Stimulated activated effector memory CD8-positive, alpha-beta T cell treated with anti-CD3 and anti-CD28 coated beads, Interleukin-12 subunit alpha, Interleukin-12 subunit beta, amount 100 ng/mL, for 72 hours (primary cell): ENCODE results near the gene ZNF471.
A peak's percentile ranks its signal among the peaks of the same experiment; 100 is the strongest.

ENCODE experiments used
- ATAC-seq: fragments of 150-1000 bp; cut with Tn5 transposase; 2 replicates; pipeline ENCODE4 v1.10.0; 2021
- DNase-seq, 2 donors: peaks; one replicate each; pipeline ENCODE4 v3.0.0; 2021 to 2022; ENCODE audit warnings: low spot score in 2 of 2
- H3K27ac Mint-ChIP-seq: one replicate; pipeline ENCODE4 v1.8.0; 2022; ENCODE audit warnings: mild to moderate bottlenecking, mixed read lengths
- H3K36me3 Mint-ChIP-seq: one replicate; pipeline ENCODE4 v1.8.0; 2022; ENCODE audit warnings: mild to moderate bottlenecking, mixed read lengths
- H3K4me1 Mint-ChIP-seq: one replicate; pipeline ENCODE4 v1.8.0; 2022; ENCODE audit warnings: mixed read lengths
- H3K4me3 Mint-ChIP-seq: one replicate; pipeline ENCODE4 v1.8.0; 2022; ENCODE audit warnings: mild to moderate bottlenecking, mixed read lengths
- H3K9me3 Mint-ChIP-seq: one replicate; pipeline ENCODE4 v1.8.0; 2022; ENCODE audit warnings: mixed read lengths

The ZNF471 gene

GRCh38 chr19:56554272-56554869 is 46.7 kb downstream of the ZNF471 start:
- no peak overlapping the region for H3K4me3 Mint-ChIP-seq
- H3K9me3 Mint-ChIP-seq: peaks cover 28% of the 10 kb centered on the region
- H3K4me1 Mint-ChIP-seq: no peaks in the 10 kb centered on the region
- peaks cover 29% of the 10 kb centered on the region for H3K36me3 Mint-ChIP-seq
- ATAC-seq (no peak), DNase-seq (no peak)
- H3K27ac Mint-ChIP-seq: no peak overlapping the region

GRCh38 chr19:56562766-56563165 is 55.1 kb downstream of the ZNF471 start:
- no peak overlapping the region for H3K4me3 Mint-ChIP-seq
- DNase-seq: no peak
- peaks cover 11% of the 10 kb centered on the region for H3K4me1 Mint-ChIP-seq
- ATAC-seq: no peak
- H3K27ac Mint-ChIP-seq: no peak overlapping the region
- H3K36me3 Mint-ChIP-seq: peaks cover 9% of the 10 kb centered on the region
- H3K9me3 Mint-ChIP-seq: peaks cover 29% of the 10 kb centered on the region

GRCh38 chr19:56566904-56567273 is 59.2 kb downstream of the ZNF471 start:
- Mint-ChIP-seq H3K27ac (peak overlapping the region; percentile 88), H3K4me3 (peak overlapping the region; percentile 94), H3K9me3 (peaks cover 19% of the 10 kb centered on the region), H3K36me3 (peaks cover 39% of the 10 kb centered on the region), H3K4me1 (peaks cover 17% of the 10 kb centered on the region)
- ATAC-seq (peak; percentile 48), DNase-seq (no peak)

DNA sequence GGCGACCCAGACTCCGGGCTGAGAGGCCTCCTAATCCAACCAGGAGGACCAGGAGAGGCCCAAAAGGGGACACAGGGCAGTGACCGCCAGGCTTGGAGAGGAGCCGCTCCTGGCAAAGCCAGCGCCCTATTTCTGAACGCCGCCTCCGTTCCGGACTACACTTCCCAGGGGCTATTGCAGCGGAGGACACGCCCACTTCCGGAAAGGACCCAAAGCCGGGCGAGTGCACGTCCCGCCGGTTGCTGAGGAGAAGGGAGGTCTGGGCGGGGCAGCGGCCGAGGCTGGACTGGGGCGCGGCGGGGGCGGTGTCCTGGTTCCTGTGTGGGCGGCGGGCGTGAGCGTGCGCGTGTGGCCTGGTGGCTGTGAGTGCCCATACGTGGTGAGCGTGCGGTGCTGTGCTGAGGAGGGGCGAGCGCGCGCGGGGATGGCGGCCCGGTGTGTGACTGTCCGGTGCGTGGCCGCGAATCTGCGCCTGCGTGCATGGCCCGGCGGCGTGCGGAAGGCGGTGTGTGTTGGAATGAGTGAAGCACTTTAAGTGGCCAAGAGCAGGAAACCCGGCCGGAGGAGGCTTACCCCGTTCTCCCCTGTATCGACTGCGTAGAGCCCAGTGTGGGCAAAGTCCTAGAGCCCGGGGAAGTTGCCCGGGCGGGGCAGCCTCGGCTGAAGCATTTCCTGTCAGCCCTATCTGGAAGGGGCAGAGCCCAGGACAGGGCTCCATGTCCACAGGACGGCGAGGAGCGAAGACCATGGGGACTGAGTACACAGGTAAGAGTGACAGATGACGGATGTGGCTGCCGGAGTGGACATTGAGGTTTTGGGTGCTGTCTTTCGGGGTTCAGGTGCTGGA is 59.8 kb downstream of the ZNF471 start, which contains the start of gene ZNF470:
ZNF470 (plus strand) TSS at position 195 of the 847 bp plus-strand sequence. CDS start 2,844 bp downstream, outside the sequence.
- Mint-ChIP-seq H3K27ac (peak within 1 kb of the TSS; percentile 88), H3K4me1 (peaks cover 17% of the 10 kb centered on the region), H3K4me3 (peak within 1 kb of the TSS; percentile 94), H3K36me3 (peaks cover 42% of the 10 kb centered on the region), H3K9me3 (peaks cover 19% of the 10 kb centered on the region)
- peak; percentile 79 to 91 for DNase-seq
- ATAC-seq: peak; percentile 98

DNA sequence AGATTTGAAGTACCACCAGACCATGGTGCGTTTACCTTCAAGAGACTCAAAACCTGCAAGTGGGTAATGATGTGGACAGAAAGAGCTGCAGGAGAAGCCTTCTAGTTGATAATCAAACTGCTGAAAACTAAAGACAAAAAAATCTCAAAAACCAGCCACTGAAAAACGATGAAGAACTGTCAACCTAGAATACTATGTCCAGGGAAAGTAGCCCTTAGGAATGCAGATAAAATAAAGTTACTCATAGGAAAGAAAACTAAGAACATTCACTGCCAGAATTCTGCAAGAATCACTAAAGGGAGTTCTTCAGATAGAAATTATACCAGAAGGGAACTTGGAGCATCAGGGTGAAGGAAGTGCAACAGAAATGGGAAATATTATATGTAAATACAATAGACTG is 64.9 kb downstream of the ZNF471 start:
- peaks cover 8% of the 10 kb centered on the region for H3K4me1 Mint-ChIP-seq
- no peak for ATAC-seq

DNA sequence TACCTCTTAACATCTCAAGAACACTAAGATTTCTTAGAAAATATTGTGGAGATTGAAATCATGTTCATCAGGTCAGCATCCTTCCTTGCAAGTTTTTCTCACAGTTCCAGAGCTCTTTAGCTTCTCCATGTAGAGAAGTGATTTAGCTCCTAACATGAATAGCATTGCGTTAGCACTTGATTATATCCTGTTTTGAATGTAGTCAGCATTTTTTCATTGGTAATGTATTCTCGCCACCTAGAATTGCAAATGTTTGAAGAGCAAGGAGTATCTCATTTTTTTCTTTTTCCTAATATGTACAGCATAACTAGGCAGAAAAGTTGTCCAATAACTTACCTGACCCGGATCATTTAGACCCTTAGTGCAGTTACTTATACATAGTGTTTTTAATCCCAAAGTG is 66.3 kb downstream of the ZNF471 start:
- H3K9me3 Mint-ChIP-seq: peaks cover 39% of the 10 kb centered on the region
- no peak overlapping the region for H3K4me3 Mint-ChIP-seq
- H3K36me3 Mint-ChIP-seq: peaks cover 72% of the 10 kb centered on the region
- ATAC-seq (no peak), DNase-seq (no peak)
- H3K4me1 Mint-ChIP-seq: no peaks in the 10 kb centered on the region
- no peak overlapping the region for H3K27ac Mint-ChIP-seq

More for the DNA sequence above, 64.9 kb downstream of the ZNF471 start:
- DNase-seq: no peak
- Mint-ChIP-seq H3K4me3 (no peak overlapping the region), H3K36me3 (peaks cover 75% of the 10 kb centered on the region), H3K27ac (no peak overlapping the region), H3K9me3 (peaks cover 33% of the 10 kb centered on the region)

DNA sequence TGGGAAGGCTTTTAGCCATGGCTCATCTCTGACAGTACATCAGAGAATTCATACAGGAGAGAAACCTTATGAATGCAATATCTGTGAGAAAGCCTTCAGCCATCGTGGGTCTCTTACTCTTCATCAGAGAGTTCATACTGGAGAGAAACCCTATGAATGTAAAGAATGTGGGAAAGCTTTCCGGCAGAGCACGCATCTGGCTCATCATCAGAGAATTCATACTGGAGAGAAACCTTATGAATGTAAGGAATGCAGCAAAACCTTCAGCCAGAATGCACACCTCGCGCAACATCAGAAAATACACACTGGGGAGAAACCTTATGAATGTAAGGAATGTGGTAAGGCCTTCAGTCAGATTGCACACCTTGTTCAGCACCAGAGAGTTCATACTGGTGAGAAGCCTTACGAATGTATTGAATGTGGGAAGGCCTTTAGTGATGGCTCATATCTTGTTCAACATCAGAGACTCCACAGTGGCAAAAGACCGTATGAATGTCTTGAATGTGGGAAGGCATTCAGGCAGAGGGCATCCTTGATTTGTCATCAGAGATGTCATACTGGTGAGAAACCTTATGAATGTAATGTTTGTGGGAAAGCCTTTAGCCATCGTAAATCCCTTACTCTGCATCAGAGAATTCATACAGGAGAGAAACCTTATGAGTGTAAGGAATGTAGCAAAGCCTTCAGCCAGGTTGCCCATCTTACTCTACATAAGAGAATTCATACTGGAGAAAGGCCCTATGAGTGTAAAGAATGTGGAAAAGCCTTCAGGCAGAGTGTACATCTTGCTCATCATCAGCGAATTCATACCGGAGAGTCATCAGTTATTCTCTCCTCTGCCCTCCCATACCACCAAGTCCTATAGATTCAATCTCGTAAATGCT is 70.3 kb downstream of the ZNF471 start:
- no peak overlapping the region for H3K4me3 Mint-ChIP-seq
- H3K27ac Mint-ChIP-seq: no peak overlapping the region
- peaks cover 43% of the 10 kb centered on the region for H3K9me3 Mint-ChIP-seq
- H3K4me1 Mint-ChIP-seq: no peaks in the 10 kb centered on the region
- ATAC-seq (no peak), DNase-seq (no peak)
- H3K36me3 Mint-ChIP-seq: peaks cover 37% of the 10 kb centered on the region
